Fibroblast of lung (primary cell): Measurements from ENCODE around the gene TMEM183A.

Source experiments
- CTCF ChIP-seq, 2 donors: IDR thresholded peaks in 1 of 2; conservative IDR thresholded peaks in 1 of 2; 1 replicate in 1 of 2; 2 replicates in 1 of 2; pipeline ENCODE4 v1.5.1; 2011 to 2012; ENCODE audit warnings: low read length in 2 of 2, control low read depth in 1 of 2, inconsistent platforms in 1 of 2, low read depth in 1 of 2, mild to moderate bottlenecking in 1 of 2
- EZH2 ChIP-seq: IDR thresholded peaks from 2 replicates; pipeline ENCODE4 v1.5.1; 2012; ENCODE audit warnings: low read length, control low read depth, mild to moderate bottlenecking; ENCODE audit errors: missing control alignments

DNA sequence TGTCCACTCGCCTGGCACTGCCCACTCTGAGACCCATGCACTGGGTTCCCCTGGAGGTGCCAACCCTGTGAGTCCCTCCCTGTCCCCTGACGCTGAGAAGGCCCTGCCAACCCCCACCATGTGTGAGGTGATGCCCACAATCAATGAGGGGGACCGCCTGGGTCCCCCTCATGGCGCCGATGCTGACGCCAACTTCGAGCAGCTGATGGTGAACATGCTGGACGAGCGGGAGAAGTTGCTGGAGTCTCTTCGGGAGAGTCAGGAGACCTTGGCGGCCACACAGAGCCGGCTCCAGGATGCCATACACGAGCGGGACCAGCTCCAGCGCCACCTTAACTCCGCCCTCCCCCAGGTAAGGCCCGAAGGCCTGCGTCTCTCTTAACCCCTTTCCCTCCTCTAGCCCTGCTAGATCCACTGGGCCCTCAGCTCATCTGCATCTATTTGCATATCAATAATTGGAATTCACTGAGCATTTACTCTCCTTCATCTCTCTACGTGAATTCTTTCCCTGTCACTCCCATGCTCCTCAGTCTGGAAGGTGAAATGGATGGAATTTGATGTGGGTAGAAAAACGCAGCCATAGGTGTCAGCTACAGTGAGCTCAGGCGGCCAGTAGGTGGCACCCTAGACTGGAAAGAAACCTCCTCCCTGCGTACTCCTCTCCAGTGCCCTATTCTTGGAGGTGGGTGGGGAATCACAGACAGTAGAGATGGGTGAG, 31.9 kb downstream of the TMEM183A start:
- TF ChIP-seq CTCF (conservative IDR thresholded peaks at IDR 0.05 in 1 of 2, IDR thresholded peaks at IDR 0.05 in 1 of 2; ENCODE audit: low read depth in 1 of 2, low read length in 2 of 2) (peak; percentile 86 to 92), EZH2 (no peak)
